NOMO-1 treated with DMSO at 0.1 percent for 48 hours (cell line): ENCODE results near the gene COL7A1.

Experiments
- DNase-seq: peaks from one replicate; lab custom pipeline; 2025; ENCODE audit not compliant: unreplicated experiment; lab: John Stamatoyannopoulos, UW

COL7A1 gene

DNA sequence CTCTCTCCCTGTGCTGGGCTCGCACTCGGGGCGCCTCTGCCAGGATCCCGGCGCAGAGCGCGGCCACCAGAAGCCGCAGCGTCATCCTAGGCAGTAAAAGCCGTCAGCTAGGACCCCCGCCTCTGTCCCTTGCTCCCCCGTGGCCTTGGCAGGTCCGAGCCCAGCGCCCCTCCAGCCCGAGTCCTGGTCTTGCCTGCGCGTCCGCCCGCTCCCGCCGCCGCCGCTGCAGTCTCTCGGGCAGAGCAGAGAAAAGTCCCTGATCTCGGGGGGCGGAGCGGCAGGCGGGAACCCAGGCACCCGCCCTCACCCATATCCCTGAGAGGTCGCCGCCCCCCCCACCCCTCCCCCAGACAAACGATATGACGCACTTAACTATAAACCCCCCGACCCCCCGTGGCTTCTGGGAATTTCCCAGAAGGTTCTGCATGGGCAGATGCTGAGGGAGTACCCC, at the start of gene COL7A1:
TSS of gene COL7A1 (minus strand) at position 255 of the 451 bp plus-strand sequence. CDS start at position 85, 170 bp downstream.
- DNase-seq: no peak

DNA sequence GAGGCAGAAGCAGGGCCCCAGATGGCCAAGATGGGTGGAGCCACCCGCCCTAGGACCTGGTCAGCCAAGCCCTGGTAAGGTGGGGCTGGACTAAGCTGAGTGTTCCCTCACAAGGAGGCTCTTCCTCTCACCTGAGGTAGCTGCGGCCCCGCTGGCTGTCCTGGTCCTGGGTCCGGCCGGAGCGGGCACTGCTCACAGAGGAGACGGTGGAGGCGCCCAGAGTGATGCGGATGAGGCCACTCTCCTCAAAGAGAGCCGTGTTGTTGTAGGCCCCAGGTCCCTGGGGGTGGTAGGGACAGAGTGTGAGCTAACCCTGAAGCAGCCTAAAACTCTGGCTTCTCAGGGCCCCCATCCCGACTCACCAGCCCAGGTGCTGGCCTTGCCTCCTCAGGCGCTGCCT, 47.5 kb upstream of the COL7A1 start:
- DNase-seq: no peak

DNA sequence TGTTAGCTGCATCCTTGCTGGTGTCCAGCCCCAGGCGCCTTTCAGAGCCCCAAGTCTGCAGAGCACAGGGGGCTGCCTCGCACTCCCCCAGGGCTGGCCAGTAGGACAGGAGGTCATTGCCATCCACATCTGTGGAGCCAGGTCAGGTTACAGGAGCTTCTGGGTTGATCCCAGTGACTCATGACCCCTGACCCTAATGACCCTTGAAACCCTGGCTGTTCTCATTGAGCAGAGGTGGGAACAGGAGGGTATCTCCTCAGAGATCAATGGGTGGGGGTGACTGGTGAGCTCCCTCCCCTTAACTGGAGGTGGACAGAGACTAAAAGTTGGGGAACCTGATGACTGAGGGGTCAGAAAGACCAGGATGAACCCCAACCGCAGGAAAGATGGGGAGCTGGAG, 46.3 kb upstream of the COL7A1 start:
- no peak for DNase-seq

DNA sequence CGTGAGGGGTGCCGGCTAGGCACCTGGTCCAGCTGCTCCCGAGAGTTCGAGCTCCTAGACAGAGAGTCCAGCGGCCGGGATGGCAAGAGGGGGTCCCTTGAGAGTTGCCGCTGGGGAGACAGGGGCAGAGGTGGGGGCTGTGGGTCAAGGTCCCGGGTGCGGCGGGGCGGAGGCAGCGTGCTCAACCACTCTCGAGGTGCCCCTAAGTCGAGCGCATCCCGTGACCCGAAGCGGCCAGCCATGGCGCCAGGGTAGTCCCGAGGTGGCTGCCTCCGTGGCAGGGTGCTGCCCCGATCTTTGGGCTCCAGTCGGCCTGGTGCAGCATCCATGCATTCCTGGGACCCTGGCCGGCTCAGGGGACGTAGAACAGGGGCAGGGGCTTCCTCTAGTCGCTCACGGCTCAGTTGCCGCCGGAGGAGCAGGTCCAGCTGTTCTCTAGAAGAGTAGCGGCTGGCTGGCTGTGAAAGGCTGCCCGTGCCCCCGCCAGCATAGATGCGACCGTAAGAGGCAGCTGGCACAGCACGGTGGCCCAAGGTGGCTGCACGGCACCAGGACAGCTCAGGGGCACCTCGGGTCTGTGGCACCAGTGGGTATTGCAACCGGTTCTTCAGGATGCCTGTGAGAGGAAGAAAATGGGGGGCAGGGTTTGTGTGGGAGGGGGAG, 44.9 kb upstream of the COL7A1 start:
- no peak for DNase-seq

DNA sequence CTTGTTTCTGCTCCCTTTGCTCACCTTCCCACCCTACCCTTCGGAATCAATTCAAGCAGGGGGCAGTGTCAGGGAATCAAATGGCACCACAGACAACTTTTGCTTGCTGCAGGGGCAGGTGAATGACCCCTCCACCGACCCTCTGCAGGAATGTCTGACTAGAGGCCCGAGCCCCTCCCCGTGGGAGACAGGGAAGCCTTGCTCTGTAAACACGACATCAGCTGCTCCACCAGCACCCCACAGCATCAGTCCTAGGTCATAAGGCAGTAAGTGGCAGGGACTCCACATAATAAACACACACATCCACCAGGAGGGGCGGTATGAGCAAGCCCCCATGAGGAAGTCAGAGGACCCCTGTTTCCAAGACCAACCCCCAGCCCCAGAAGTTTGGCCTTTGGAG, 42.2 kb upstream of the COL7A1 start:
- no peak for DNase-seq

DNA sequence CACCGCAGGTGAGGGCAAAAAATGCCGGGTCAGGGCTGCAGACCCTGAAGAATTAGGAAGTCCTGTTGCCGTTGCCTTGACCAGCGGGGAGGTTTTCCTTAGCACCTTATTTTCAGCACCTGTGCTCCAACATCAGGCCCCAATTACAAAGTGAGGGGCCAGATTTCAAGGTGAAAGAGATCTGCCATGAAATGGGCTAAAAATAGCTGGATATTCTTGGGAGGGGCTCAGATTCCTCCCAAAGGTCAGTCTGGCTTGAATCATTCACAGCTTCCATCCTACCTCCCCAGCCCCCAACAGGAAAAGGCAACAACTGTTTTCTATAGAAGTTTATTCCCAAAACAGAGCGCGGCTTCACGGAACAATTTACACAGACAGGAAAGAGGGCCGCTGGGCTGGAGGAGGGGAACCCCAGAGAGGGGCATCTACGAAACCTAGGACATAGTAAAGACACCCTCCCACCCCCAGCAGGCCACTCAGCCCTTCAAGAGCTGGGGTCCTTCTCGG, 41.1 kb upstream of the COL7A1 start:
- no peak for DNase-seq

DNA sequence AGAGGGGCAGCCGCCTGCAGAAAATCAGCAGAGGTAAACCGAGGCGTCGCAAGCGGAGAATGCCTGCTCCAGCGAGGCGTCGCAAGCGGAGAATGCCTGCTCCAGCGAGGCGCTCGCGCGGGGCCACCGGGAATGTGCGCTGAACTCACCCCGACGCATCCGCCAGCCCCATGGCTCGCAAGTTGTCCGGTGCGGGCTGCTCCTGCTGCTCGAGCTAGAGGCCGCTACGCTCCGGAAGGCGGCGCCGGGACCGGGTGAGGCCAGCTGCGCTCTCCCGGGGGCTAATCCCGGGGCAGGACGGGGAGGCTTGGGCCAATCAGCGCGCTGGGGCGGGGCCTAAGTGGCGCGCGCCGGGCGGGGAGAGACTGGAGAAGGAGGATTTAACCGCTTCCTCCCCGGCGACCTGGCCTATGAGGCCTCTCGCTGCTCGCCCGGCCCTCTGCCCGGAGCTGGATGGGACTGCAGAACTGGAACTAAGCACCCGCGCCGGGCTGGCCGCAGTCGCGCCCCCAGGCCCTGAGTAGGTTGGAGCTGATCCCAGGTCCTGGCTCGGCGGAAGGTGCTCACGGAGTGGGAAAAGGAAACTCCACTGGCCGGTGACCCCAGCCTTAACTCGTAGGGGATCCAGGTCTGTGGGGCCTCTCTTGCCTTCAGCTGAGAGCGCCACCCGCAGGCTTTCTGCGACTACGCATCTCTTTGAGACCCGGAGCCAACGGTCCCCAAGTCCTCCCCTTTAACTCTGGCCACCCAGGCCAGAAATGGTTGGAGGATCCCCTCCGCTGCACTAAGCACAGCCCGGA, 40.3 kb upstream of the COL7A1 start, which contains the start of gene SLC26A6:
TSS of gene SLC26A6 (minus strand) at position 240 of the 800 bp plus-strand sequence. CDS start at position 172, 68 bp downstream.
- peak; percentile 93 for DNase-seq

DNA sequence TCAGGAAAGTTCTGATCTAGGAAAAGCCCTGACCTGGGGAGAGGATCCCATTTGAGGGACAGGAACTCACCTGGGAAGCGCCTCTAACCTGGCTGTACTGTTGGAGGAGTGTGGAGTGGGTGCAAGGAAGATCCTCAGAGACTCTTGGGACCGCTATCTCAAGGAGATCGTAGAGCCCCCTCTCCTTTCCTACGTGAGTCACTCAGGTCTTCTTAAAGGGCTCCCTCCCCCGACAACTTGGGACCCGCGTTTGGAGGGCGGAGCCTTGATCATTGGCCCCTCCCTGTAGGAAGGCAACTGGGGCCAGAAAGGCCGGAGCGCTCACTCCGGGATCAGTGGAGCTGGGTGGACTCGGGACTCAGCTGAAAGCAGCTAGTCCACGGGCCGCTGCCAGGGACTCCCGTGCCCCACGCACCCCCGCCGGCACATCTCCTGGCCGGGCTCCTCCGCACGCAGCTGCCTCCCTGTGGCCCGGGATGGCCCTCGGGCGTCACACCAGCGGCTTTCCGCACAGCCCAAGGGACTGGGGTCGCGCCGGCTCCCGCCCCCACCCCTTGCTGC, 39.6 kb upstream of the COL7A1 start:
- peak; percentile 24 for DNase-seq

DNA sequence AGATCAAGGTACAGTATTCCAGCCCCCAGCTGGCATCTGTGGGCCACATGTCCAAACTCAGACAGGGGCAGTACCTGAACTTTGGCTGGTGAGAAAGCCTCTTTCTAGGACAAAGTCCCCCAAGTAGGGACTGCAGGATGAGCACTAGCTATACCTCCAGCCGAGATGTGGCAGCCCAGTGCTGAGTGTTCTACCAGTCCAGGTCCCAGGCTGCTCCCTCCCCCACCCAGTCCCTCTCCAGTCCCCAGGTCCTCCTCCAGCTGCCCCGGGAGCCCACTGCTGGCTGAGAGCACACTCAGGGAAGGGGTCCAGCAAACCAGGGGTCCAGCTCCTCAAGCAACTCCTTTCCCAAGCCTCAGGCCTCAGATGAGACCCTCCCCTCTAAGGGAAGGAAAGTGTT, 38.6 kb upstream of the COL7A1 start:
- no peak for DNase-seq

DNA sequence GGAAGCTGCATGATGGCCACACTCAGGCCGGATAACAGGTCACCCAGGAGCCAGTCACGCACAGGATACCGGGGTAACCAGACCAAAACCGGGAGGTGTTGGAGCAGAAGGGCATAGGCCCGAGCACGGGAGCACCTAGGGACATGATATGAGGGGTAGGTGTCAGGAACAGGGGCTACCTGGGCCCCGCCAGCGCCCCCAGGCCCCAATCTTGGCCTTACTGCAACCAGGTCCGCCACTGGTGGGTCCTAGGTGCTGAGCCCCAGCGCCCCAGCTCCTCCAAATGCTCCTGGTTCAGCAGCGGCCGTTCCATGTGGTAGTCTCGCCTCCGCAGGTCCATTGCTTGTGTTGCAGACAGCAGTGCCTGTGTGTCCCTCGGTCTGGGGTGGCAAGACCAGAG, 38.1 kb upstream of the COL7A1 start:
- no peak for DNase-seq

DNA sequence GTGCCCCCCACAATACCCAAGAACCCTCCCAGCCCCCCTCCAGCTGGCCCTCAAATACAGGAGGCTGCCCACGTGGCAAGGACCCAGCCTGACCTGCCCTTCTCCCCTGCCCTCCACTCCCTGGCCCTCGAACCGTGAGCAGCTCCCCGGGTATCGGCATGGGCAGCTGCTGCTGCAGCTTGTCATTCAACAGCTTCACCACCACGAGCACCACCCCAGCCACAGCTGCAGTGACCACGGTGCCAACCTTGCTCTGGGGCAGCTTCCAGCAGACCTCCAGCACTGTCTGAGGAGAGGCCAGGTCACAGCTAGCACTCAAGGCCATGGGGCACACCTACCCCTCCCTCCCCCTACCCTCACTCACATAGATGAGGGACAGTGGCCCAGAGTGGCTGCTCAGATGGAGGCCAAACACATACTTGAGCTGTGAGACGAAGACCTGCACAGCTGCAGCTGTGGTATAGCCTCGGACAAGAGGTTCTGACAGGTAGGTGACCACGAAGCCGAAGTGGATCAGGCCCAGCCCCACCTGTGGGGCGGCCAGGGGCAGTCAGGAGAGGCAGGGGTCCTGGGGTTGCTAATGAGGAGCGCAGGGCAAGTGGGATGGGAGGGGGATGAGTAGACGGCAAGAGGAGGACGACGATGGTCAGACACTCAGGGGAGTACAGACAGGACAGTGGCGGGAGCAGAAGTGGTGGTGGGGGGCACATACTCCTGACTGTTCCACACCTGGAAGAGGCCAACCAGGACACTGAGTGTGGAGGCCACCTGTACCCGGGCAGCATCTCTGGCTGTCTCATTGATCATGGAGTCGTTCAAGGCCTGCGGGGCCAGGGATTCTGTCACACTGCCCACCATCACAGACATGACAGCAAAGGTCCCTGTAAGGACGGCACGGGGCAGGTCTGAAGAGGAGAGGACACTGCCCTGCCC, 36.7 kb upstream of the COL7A1 start:
- DNase-seq: no peak

DNA sequence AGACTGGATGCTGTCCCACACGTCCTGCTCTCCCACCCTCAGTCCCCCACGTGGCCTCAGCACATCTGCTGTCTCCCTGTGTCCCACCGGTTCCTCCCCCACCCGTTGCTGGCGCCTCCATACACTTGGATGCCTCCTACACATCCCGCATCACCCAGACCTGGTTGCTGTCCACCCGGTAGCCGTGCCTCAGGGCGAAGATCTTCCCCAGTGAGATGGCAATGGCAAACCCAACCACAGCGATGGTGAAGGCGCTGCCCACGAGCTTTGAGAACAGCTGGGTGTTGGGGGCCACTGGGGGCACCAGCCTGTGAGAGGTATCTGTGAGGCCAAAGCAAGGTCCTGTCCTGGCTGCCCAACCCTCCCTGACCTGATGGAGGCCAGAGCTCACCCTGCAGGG, 35.7 kb upstream of the COL7A1 start:
- no peak for DNase-seq

DNA sequence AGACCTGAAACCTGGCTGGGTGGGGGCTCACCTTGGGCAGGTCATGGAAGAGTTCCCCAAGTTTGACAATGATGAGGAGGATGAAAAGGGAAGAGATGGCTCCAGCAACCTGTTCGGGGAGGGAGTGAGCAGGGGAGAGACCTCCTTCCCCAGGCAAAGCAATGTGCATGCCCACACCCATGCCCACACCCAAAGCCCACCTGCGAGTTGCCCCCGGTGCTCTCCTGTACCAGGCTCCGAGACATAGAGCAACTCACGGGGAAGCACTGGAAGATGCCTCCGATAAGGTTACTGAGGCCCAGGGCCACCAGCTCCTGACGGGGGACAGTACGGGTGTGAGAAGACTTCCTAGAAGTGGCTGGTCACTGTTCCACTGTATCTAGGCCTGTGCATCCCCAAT, 35.3 kb upstream of the COL7A1 start:
- no peak for DNase-seq

DNA sequence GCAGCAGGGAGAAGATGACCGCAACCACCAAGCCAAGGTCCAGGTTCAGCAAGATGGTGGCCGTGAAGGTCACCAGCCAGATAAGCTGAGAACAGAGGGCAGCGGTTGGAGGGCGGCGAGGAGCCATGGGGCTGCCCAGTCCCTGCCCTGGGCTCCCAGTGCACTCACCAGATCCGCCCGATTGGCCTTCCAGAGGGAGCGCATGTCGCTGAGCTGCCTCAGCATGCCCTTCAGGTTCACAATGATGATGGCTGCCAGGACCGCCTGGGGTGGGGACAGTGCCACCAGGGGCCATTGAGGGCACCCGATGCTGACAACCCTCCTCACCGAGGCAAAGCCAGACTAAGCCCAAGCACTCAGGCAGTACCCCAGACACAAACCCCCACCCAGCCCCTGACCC, 34.8 kb upstream of the COL7A1 start:
- no peak for DNase-seq

DNA sequence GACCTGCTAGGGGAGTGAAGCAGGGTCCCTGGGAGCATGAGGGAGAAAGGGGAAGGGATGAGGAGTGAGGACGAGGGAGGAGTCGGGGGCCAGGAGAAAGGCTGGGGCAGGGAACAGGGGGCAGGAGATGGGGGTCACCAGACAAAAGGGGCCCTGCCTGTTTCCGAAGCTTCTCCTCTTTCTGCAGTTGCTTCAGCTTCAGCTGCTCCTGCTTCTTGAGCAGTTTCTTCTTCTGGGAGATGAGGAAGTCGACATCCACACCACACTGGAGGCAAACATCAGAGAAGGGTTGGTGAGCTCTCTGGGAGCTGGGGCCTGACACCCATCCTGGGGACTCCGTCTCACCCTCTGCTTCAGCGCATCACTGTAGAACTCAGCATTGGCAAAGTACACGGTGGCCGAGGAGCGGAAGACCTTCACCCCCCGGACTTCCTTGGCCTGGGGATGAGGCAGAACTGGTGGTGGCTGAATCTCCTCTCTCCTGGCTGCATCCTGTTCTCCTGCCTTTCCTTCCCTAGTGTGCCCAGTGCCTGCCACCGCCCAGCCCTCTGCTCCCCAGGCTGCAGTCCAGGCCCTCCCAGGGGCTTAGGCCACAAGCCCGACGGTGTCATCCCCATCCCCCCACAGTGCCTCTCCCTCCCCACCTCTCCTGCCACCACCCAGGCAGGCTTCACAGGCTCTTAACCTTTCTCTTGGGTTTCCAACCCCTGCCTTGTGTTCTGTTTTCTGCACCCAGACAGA, 33.3 kb upstream of the COL7A1 start:
- DNase-seq: no peak

DNA sequence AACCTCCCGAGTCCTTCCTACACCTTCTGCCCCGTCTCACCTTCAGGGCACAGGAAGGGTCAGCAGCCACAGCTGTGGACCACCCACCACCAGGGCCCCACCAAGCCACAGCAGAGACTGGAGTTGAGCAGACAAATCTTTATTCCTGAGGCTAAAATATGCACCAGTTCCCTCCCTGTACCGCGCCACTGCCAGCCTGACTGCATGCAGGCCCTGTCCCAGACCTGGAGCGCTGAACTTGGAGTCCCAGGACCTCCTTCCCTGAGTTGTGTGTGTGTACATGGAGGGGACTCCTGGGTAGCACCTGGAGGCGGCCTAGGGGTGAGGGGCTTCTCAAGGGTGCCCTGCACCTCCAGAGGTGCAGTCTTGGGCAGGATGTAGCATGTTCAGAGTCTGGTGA, 30.5 kb upstream of the COL7A1 start:
- DNase-seq: no peak

DNA sequence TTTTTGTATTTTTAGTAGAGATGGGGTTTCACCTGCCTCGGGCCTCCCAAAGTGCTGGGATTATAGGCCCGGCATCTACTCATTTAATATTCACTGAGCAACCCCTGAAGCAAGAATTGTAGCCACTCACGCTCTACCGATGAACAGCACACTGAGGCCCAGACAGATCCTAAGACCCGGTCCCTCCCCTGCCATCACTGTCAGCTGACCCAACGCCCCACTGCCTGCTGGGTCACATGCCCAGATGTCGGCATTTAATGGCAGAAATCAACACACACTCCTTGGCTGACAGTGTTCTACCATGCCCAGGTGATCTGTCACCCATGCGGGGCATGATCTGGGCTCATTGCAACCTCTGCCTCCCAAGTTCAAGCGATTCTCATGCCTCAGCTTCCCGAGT, 29.6 kb upstream of the COL7A1 start:
- no peak for DNase-seq

DNA sequence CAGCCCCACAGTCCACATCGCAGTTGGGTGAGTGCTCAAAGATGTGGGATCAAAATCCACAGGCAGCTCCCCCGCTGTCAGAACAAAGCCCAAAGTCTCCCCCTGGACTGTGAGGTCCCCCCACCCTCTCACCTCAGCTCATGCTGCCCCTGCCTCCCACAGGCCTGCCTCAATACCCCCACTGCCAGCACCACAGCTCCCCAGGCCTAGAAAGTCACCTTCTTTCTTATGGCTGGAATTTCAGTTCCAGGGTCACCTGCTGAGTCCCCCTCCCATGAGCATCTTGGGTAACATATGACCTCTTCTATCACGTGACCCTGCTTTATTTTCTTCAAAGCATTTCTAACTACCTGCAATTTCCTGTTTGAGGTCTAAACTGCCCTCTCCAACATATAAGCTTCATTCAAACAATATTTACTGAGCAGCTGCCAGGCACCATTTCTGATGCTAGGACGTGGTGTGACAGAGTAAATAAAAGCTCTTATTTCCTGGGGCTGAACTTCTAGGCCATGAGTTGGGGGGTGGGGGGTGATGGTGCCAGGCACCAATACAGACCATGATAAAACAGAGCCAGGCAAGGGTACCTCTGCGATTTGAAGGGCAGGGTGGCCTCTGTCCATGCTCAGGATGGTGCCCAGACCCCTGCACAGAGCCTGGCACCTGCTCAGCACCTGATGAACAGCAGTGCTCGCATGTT, 28.9 kb upstream of the COL7A1 start:
- no peak for DNase-seq

DNA sequence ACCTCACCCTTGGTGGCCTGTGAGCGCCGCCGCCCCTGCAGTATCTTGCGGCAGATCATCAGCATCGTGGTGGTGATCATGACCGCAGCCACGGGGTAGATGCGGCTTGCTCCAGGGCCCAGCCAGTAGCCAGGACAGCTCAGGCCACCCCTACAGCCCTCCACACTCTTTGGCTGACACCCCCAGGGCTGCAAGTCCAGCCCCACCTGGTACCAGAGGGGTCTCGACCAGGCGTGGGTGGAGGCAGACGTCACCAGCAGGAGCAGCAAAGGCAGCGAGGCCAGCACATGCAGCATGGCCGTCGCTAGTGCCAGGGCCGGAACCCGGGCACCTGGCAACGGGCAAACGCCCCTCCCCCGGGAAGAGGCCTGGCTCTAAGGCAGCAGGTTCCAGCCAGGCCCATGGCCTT, 26.3 kb upstream of the COL7A1 start, which contains the start of gene TMEM89:
TSS of gene TMEM89 (minus strand) at position 309 of the 409 bp plus-strand sequence. CDS start at position 296, 13 bp downstream.
- no peak for DNase-seq
